Erythroblast (primary cell): Measurements from ENCODE around the gene POLR3E.
A peak's percentile ranks its signal among the peaks of the same experiment; 100 is the strongest.

Experiments used
- DNase-seq, 2 experiments: peaks; one replicate each; lab custom pipeline; 2025; lab: John Stamatoyannopoulos, UW
- GATA1 ChIP-seq: IDR thresholded peaks from 2 replicates; pipeline ENCODE4 v1.6.1; 2011; ENCODE audit warnings: low read depth, mild to moderate bottlenecking, control low read depth, low read length, moderate library complexity
- POLR2A ChIP-seq: IDR thresholded peaks from 2 replicates; pipeline ENCODE4 v1.6.1; 2011; ENCODE audit warnings: mild to moderate bottlenecking, low read length

The POLR3E gene, protein sequence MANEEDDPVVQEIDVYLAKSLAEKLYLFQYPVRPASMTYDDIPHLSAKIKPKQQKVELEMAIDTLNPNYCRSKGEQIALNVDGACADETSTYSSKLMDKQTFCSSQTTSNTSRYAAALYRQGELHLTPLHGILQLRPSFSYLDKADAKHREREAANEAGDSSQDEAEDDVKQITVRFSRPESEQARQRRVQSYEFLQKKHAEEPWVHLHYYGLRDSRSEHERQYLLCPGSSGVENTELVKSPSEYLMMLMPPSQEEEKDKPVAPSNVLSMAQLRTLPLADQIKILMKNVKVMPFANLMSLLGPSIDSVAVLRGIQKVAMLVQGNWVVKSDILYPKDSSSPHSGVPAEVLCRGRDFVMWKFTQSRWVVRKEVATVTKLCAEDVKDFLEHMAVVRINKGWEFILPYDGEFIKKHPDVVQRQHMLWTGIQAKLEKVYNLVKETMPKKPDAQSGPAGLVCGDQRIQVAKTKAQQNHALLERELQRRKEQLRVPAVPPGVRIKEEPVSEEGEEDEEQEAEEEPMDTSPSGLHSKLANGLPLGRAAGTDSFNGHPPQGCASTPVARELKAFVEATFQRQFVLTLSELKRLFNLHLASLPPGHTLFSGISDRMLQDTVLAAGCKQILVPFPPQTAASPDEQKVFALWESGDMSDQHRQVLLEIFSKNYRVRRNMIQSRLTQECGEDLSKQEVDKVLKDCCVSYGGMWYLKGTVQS

DNA sequence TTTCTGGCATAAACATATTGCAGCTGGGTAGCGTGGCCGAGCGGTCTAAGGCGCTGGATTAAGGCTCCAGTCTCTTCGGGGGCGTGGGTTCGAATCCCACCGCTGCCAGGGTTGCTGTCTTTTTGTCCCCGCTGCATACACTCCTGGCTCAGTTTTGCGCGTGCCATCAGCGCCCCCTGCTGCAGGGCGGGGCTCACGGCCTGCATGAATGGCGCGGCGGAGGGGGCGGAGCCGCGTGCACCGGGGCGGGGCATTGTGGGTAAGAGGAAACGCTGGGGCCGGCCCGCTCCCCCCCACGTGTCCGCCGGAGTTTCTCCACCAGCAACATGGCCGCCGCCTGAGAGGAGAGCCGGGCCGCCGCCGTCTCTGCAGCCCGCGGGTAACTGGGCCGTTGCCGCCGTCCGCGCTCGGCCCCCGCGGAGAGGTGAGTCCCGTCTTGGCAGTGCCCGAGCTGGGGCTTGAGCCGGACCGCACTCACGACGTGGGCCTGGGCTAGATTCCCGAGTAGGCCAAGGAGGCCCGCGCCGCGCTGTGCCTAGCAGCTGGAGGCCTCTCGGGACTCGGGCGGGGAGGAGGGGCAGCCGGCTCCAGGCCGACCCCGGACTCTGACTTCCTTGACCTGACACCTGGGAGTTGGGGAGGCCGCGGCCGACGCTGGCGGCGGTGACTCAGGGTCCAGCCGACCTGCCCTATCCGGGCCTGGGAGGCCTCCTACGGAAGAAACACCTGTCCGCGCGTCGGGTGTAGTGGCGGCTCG is at the start of gene POLR3E:
Gene POLR3E (plus strand): TSS at position 296 of the 757 bp plus-strand sequence. CDS start 5,560 bp downstream, outside the sequence.
- TF ChIP-seq GATA1 = no peak
- peak; percentile 73 for TF ChIP-seq POLR2A
- peak; percentile 98 to 100 for DNase-seq

DNA sequence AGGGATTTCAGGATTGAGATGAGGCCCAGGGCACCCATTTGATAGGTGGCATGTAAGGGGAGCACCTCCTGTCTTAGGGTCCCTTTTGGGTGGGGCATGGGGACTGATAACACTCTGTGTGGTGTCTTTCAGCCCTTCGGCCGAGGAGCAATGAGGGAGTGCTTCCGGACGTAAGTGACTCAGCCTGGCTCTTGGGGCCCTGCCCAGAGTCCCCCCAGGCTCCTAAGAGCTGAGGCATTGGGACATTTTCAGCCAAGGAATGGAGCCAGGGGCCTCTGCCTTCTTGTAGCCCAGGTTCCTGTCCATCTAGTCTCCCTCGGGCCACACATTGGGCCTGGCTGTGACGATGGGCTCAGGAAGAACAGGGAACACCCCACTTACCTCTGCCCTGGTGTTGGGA is 46.7 kb upstream of the POLR3E start:
- no peak for TF ChIP-seq GATA1
- TF ChIP-seq POLR2A = no peak
- DNase-seq = peak; percentile 31 to 38

DNA sequence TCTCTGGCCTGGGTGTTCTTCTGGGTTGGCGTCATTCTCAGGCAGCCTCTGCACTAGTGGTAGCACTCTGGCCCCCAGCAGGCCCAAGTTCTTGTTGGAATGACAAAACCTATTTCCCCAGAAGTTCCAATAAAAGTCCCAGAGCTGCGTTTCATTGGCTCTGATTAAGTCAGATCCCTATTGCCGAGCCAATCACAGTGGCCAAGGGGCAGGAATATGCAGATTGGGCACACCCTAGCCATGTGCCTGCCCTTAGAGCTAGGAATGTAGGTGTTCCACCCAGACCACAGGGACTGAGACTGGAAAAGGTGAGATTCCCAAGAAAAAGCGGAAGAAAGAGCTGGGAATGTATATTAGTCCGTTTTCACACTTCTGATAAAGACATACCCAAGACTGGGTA is 44.9 kb upstream of the POLR3E start:
- no peak for TF ChIP-seq GATA1
- TF ChIP-seq POLR2A = no peak
- DNase-seq = no peak

DNA sequence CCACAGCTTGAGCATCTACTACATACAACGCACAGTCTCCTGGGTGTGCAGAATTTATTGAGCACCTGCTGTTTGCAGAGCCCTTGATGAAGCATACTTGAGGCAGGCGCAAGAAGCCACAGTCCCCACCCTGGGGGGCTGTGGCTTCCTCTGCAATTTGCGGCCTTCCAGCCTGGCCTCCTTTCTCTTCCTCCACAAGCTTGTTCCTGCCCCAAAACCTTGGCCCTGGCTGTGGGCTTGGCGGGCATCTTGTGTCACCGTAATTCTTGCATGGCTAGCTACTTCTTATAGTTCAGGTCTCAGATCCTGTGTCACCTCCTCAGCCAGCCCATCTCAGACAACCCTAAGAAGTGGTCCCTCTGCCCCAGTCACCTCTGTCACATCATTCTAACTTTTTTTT is 43.9 kb upstream of the POLR3E start:
- no peak for TF ChIP-seq GATA1
- no peak for TF ChIP-seq POLR2A
- DNase-seq = no peak

DNA sequence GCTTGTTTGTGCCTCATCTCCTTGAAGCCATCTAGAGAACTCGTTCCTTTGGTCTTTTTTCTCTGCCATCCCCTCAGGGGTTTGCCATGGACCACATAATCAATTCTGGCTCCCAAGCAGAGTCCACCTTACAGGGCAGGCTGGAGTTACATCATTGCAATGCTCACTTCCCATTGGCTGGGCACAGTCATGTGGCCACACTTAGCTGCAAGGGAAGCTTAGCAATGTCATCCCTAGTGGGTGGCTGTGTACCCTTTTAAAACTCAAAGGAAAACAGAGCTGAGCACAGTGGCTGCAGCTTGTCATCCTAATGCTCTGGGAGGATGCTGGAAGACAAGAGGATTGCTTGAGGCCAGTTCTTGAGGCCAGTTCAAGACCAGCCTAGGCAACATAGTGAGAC is 41.9 kb upstream of the POLR3E start:
- no peak for TF ChIP-seq POLR2A
- TF ChIP-seq GATA1 = no peak
- peak in 1 of 2 experiments; percentile 53 for DNase-seq

DNA sequence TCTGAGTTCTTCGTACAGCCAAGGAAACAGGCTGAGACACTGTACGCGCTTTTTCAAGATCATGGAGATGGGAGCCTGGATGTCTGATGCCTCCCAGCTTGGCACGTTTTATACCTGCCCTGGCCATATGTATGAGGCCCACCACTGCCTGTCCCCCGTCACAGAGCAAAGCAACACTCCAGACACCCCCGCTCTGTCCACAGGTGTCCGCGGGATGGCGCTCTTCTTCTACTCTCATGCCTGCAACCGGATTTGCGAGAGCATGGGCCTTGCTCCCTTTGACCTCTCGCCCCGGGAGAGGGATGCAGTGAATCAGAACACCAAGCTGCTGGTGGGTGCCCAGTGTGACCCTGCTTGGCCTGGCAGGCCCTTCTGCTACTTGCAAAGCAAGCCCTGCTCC is 39.8 kb upstream of the POLR3E start:
- TF ChIP-seq GATA1 (no peak), POLR2A (no peak)
- no peak for DNase-seq

DNA sequence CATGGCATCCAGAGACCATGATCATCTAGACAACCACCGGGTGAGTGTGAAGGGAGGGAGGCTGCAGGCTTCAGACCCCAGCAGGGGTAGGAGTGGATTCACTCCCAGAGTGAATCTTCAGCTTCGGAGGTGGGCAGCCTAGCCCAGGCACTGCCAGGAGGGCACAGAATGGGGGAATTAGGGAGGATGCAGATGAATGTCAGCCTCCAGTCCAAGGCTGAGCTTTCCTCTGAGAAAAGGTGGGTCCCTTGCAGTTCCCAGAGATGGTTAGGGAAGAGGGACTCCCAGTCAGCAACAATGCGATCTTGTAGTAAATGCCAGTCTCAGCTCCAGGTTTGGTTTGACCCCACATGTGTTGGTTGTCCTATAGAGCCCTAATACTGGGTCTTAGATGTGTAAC is 36.7 kb upstream of the POLR3E start:
- TF ChIP-seq POLR2A = no peak
- TF ChIP-seq GATA1 = no peak

DNA sequence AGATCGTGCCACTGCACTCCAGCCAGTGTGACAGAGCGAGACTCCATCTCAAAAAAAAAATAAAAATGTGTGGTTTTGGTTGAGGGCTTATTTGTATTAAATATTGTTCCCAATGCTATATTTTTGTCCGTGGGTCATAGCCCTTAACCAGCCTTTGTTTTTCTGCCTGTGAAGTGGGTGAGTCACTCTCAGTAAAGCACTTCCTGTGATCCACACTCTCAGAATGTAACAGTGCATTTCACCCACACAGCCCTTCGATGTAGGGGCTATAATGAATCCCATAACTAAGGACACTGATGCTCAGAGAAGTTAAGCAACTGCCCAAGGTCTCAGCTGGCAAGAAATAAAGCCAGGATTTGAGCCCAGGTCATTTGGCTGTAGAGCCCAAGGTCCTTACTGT is 34.7 kb upstream of the POLR3E start:
- TF ChIP-seq POLR2A (no peak), GATA1 (no peak)
- DNase-seq = no peak

More for the DNA sequence above, 36.7 kb upstream of the POLR3E start:
- no peak for DNase-seq

DNA sequence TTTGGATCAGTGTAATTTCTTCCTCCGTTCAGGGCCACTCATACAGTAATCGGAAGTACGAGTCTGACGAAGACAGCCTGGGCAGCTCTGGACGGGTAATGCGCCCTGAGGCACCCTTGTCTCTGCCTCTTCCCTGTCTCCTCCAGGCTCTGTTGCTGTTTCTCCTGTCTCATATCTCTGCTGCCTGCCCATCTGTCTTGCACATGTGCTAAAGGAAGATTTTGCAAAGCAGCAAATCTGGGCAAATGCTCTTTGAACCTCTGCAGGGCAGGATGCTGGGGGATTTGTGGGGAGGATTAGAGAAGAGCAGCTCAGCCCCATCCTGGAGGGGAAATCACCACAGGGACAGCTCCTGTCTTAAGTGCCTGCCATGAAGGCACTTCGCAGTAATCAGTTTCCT is 32.4 kb upstream of the POLR3E start:
- TF ChIP-seq GATA1 = no peak
- no peak for TF ChIP-seq POLR2A
- no peak for DNase-seq

DNA sequence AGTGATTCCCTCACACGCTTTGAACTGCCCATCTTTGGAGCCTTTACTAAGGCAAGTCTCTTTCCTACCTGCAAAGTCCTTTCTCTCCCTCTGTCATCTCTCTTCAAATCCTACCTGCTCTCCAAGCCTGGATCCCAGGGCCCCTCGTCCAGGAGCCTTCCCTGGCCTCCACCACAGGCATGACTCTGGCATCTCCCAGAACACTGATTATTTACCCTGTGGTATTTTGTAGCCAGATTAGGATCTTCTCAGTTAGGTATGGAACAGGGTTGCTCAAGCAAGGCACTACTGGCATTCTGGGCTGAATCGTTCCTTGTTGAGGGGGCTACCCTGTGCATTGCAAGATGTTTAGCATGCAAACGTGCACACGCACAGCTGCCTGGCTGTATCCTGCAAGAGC is 31.9 kb upstream of the POLR3E start:
- no peak for DNase-seq
- TF ChIP-seq POLR2A (no peak), GATA1 (no peak)

DNA sequence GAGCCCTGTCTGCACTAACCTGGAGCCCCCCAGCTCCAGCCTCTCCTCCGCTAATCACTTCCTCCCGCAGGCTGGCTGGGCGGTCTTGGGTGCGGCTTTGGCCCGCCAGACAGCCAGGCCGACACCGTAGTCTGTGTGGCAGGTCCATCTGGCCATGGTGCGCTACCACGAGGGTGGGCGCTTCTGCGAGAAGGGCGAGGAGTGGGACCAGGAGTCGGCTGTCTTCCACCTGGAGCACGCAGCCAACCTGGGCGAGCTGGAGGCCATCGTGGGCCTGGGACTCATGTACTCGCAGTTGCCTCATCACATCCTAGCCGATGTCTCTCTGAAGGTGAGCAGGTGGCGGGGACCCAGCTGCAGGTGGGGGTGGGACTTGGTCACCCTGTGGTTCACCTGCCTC is 30.7 kb upstream of the POLR3E start:
- DNase-seq = no peak
- no peak for TF ChIP-seq POLR2A
- no peak for TF ChIP-seq GATA1

DNA sequence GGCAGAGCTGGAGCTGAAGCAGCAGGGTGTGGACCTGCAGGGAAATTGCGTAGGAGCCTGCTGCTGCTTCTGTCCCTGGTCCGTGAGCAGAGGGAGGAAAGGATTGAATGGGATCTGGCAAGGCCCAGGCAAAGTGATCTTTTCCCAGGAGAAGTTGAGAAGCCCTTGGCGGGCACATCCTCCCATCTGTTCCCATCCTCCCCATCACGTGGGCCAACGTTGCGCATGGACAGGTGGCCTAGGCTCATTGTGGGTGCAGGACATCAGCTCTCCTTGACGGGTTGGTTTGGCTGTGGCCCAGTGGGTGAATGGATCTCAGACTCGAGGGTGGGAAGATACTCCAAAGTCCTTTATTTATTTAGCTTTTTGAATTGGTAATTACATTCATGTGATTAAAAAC is 29.4 kb upstream of the POLR3E start:
- TF ChIP-seq POLR2A = no peak
- TF ChIP-seq GATA1 = no peak
- DNase-seq = no peak

DNA sequence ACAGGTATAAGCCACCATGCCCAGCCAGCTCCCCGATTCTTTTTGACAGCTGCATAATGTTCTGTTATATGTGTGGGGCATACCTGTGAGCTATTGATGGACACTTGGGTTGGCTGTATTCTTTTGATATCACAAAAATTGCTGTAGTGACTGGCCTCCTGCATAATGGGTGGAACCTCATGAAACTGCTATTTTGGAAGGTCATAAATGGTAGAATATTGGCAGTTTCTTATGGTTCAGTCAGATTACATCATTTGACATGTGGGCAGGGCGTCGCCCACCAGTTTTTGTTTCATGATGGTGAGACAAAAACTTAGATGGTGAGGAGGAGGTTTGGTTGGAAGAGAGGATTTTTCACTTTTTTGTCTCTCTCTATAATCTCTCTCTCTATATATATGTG is 26.7 kb upstream of the POLR3E start:
- TF ChIP-seq GATA1 (no peak), POLR2A (no peak)
- peak; percentile 77 to 78 for DNase-seq
